Esophagus squamous epithelium (tissue), 4 donors: ENCODE measurements around the gene COG4.

Source experiments
- POLR2A ChIP-seq, 4 donors: fragments of 450-650 bp; IDR thresholded peaks; one replicate each; pipeline ENCODE4 v1.6.1; 2017; ENCODE audit warnings: antibody characterized with exemption in 4 of 4, mild to moderate bottlenecking in 4 of 4, moderate library complexity in 3 of 4
- TF ChIP-seq, protein P1 (sequence below), 6 experiments: fragments of 450-650 bp in 4 of 6; fragments of 200-600 bp in 2 of 6; sonication (generic) in 2 of 6; IDR thresholded peaks; one replicate each; pipeline ENCODE4 v1.5.1; 2016 to 2019; ENCODE audit warnings: antibody characterized with exemption in 6 of 6, mild to moderate bottlenecking in 4 of 6, moderate library complexity in 4 of 6

GRCh38 chr16:70511833-70512232 lies 11.5 kb downstream of the COG4 start:
- no peak for TF ChIP-seq POLR2A (IDR thresholded peaks at IDR 0.05)
- TF ChIP-seq, protein P1, sequence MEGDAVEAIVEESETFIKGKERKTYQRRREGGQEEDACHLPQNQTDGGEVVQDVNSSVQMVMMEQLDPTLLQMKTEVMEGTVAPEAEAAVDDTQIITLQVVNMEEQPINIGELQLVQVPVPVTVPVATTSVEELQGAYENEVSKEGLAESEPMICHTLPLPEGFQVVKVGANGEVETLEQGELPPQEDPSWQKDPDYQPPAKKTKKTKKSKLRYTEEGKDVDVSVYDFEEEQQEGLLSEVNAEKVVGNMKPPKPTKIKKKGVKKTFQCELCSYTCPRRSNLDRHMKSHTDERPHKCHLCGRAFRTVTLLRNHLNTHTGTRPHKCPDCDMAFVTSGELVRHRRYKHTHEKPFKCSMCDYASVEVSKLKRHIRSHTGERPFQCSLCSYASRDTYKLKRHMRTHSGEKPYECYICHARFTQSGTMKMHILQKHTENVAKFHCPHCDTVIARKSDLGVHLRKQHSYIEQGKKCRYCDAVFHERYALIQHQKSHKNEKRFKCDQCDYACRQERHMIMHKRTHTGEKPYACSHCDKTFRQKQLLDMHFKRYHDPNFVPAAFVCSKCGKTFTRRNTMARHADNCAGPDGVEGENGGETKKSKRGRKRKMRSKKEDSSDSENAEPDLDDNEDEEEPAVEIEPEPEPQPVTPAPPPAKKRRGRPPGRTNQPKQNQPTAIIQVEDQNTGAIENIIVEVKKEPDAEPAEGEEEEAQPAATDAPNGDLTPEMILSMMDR (IDR thresholded peaks at IDR 0.05), result no peak
